ENCODE results near the gene ZNF324.

DNA sequence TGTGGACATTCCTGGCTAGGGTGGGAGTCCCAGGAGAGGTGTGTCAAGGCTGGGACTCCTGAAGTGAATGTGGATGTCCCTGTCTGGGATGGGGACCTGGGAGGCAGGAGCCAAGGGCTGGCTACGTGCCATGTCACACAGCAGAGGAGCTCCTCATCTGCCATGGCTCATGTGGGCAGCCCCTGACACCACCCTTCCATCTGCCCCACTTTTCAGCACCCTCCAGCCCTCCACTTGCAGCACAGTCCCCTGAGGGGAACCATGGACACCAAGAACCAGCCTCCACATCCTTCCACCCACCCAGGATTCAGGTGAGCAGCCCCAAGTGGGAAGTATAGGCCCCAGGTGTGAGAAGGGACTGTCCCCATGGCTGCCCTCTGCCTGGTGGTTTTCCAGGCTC lies 11.0 kb downstream of the ZNF324 start:
- TF ChIP-seq, protein P1, sequence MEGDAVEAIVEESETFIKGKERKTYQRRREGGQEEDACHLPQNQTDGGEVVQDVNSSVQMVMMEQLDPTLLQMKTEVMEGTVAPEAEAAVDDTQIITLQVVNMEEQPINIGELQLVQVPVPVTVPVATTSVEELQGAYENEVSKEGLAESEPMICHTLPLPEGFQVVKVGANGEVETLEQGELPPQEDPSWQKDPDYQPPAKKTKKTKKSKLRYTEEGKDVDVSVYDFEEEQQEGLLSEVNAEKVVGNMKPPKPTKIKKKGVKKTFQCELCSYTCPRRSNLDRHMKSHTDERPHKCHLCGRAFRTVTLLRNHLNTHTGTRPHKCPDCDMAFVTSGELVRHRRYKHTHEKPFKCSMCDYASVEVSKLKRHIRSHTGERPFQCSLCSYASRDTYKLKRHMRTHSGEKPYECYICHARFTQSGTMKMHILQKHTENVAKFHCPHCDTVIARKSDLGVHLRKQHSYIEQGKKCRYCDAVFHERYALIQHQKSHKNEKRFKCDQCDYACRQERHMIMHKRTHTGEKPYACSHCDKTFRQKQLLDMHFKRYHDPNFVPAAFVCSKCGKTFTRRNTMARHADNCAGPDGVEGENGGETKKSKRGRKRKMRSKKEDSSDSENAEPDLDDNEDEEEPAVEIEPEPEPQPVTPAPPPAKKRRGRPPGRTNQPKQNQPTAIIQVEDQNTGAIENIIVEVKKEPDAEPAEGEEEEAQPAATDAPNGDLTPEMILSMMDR (conservative IDR thresholded peaks at IDR 0.05; ENCODE audit: low read length) = no peak
- no peak for TF ChIP-seq EZH2phosphoT487 (IDR thresholded peaks at IDR 0.05; ENCODE audit: borderline replicate concordance)
